Stomach smooth muscle (tissue), 2 donors: ENCODE results near the gene SULF2.

ENCODE experiments used
- H3K27ac ChIP-seq: one replicate; pipeline ENCODE4 v1.7.0; 2013; ENCODE audit warnings: mild to moderate bottlenecking, low read length, inconsistent platforms
- H3K27me3 ChIP-seq, 2 donors: one replicate each; pipeline ENCODE4 v1.7.0; 2013; ENCODE audit warnings: low read length in 2 of 2; ENCODE audit not compliant: insufficient read depth in 2 of 2, control insufficient read depth in 1 of 2
- H3K36me3 ChIP-seq, 2 donors: one replicate each; pipeline ENCODE4 v1.7.0; 2013; ENCODE audit warnings: low read length in 2 of 2; ENCODE audit not compliant: control insufficient read depth in 2 of 2, insufficient read depth in 2 of 2
- H3K4me1 ChIP-seq: one replicate; pipeline ENCODE4 v1.7.0; 2013; ENCODE audit warnings: low read length; ENCODE audit not compliant: control insufficient read depth, insufficient read depth
- H3K4me3 ChIP-seq, 2 donors: one replicate each; pipeline ENCODE4 v1.7.0; 2013; ENCODE audit warnings: low read length in 2 of 2
- H3K9ac ChIP-seq, 2 donors: one replicate each; pipeline ENCODE4 v1.7.0; 2013; ENCODE audit warnings: low read length in 2 of 2, mild to moderate bottlenecking in 1 of 2
- H3K9me3 ChIP-seq, 2 donors: one replicate each; pipeline ENCODE4 v1.7.0; 2013; ENCODE audit warnings: low read length in 2 of 2; ENCODE audit not compliant: control insufficient read depth in 2 of 2
- donor health status: healthy.
- donor health status: Pancreatic carcinoma.

Gene SULF2

GRCh38 chr20:47694021-47694818 lies 91.1 kb downstream of the SULF2 start:
- H3K4me3 ChIP-seq: no peak overlapping the region
- no peak overlapping the region for H3K27ac ChIP-seq
- H3K9ac ChIP-seq: no peak overlapping the region
- no peaks in the 10 kb centered on the region for H3K27me3 ChIP-seq
- peaks cover 11 to 15% of the 10 kb centered on the region in 2 donors for H3K9me3 ChIP-seq
- peaks cover 4% of the 10 kb centered on the region for H3K4me1 ChIP-seq
- H3K36me3 ChIP-seq: peaks cover 6 to 11% of the 10 kb centered on the region in 2 donors

DNA sequence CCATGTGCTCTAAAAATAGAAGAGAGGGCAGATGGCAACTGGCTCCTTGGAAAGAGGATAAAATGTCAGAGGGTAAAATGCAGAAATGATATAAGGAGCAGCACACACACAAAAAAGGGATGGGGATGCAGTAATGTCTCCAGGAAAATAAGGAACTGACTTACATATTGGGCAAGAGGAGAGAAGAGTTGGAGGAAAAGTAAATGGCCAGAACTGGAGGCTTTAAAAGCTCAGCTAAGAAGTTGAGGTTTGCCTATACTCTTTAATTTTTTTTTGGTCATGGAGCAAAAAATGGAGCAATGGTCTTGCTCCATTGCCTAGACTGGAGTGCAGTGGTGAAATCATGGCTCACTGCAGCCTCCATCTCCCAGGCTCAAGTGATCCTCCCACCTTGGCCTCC lies 93.7 kb downstream of the SULF2 start:
- H3K27me3 ChIP-seq: no peaks in the 10 kb centered on the region
- peaks cover 10% of the 10 kb centered on the region for H3K4me1 ChIP-seq
- peaks cover 4 to 15% of the 10 kb centered on the region in 2 donors for H3K36me3 ChIP-seq
- peaks cover 11 to 15% of the 10 kb centered on the region in 2 donors for H3K9me3 ChIP-seq
- no peak overlapping the region for H3K27ac ChIP-seq
- no peak overlapping the region for H3K9ac ChIP-seq
- no peak overlapping the region for H3K4me3 ChIP-seq

- Histone ChIP-seq H3K9me3 (peaks cover 11 to 15% of the 10 kb centered on the region in 2 donors), H3K36me3 (peaks cover 4 to 15% of the 10 kb centered on the region in 2 donors), H3K27ac (no peak overlapping the region), H3K4me3 (no peak overlapping the region), H3K9ac (no peak overlapping the region), H3K27me3 (no peaks in the 10 kb centered on the region), H3K4me1 (peaks cover 11% of the 10 kb centered on the region)
These were observed 95.5 kb downstream of the SULF2 start for GRCh38 chr20:47689731-47690130.

- H3K4me1 ChIP-seq: peaks cover 10% of the 10 kb centered on the region
- peaks cover 11 to 15% of the 10 kb centered on the region in 2 donors for H3K9me3 ChIP-seq
- no peak overlapping the region for H3K4me3 ChIP-seq
- H3K27ac ChIP-seq: no peak overlapping the region
- H3K27me3 ChIP-seq: no peaks in the 10 kb centered on the region
- peaks cover 4 to 15% of the 10 kb centered on the region in 2 donors for H3K36me3 ChIP-seq
- H3K9ac ChIP-seq: no peak overlapping the region
These were observed 96.6 kb downstream of the SULF2 start for GRCh38 chr20:47688385-47689381.

DNA sequence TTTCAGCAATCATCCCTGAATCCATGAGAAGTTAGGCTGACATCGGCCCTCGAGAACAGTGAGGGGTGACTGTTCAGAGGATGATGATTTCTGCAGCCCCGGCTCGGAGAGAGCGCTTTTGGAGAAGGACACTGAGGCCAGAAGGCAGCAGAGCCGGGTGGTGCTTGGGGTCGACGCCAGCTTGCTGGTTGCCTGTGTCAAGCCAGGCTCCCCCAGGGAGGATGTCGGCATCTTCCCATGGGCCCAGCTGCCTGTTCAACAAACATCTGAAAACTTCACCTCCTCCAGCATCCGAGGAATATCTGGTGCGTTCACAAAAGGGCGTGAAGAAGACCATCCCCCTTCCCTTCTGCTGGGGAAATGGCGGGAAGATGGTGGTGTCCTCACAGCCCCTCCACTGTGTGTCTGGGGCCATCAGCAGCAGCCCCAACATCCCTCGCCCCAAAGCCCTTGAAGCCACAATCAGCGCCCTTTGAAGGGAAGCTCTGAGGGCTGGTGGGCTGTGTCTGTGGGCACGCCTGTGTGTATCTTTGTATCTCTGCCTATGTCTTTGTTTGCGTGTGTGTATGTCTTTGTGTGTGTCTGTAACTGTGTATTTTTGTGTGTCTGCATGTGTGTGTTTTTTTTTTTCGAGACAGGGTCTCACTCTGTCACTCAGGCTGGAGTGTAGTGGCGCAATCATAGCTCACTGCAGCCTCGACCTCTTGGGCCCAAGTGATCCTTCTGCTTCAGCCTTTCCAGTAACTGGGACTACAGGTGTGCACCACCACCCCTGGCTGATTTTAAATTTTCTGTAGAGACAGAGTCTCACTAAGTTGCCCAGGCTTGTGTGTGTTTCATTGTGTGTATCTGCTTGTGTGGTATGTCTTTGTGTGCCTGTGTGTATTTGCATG lies 97.9 kb downstream of the SULF2 start:
- Histone ChIP-seq H3K9ac (no peak overlapping the region), H3K9me3 (peaks cover 8 to 15% of the 10 kb centered on the region in 2 donors), H3K27ac (no peak overlapping the region), H3K4me1 (peaks cover 13% of the 10 kb centered on the region), H3K4me3 (no peak overlapping the region), H3K27me3 (no peaks in the 10 kb centered on the region), H3K36me3 (peaks cover 10 to 19% of the 10 kb centered on the region in 2 donors)

GRCh38 chr20:47686545-47686944 lies 98.7 kb downstream of the SULF2 start:
- H3K4me3 ChIP-seq: no peak overlapping the region
- peak overlapping the region in 1 of 2 donors; percentile 41 for H3K9ac ChIP-seq
- H3K36me3 ChIP-seq: peaks cover 10 to 19% of the 10 kb centered on the region in 2 donors
- peaks cover 13% of the 10 kb centered on the region for H3K4me1 ChIP-seq
- no peaks in the 10 kb centered on the region for H3K27me3 ChIP-seq
- peaks cover 2 to 8% of the 10 kb centered on the region in 2 donors for H3K9me3 ChIP-seq
- H3K27ac ChIP-seq: no peak overlapping the region

DNA sequence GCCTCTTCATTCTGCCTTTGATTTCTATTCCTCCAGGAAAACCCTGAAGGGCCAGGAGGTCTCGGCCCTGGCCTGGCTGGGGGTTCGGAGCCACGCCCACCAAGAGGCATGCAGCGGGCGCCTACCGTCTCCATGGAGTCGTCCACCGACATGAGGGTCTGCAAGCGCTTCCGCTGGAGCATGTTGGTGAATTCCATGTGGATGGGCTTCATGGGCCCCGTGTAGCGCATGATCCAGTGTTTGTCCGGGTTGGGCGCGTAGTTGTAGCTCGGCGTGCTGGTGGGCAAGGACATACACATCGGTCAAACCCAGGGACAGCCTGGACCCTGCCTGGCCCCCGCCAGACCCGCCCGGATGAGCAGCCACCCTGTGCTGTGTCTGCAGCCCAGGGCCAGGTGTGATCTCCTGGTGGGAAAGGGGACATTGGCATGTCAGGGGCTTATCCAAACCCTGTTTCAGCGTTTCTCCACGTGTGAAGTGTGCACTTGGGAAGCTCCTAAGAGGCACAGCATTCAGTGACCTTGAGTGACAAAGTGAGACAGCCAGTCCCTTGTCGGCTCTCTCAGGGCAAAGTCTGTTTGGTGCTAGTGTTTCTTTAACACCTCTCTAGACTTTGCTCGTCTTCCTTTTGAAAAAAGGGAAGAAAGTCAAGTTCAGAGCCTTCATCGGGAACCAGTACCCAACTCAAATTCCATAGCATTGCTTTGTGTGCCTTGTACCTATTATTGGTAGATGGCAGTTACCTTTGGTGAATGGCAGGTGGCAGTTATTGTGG lies 100.8 kb downstream of the SULF2 start:
- Histone ChIP-seq H3K9me3 (no peaks in the 10 kb centered on the region), H3K9ac (no peak overlapping the region), H3K27me3 (no peaks in the 10 kb centered on the region), H3K4me1 (peaks cover 13% of the 10 kb centered on the region), H3K4me3 (no peak overlapping the region), H3K36me3 (peaks cover 10 to 17% of the 10 kb centered on the region in 2 donors), H3K27ac (no peak overlapping the region)

- Histone ChIP-seq H3K36me3 (peaks cover 6 to 10% of the 10 kb centered on the region in 2 donors), H3K27ac (no peak overlapping the region), H3K9ac (no peak overlapping the region), H3K27me3 (no peaks in the 10 kb centered on the region), H3K9me3 (no peaks in the 10 kb centered on the region), H3K4me3 (no peak overlapping the region), H3K4me1 (peaks cover 18% of the 10 kb centered on the region)
These were observed 102.4 kb downstream of the SULF2 start for GRCh38 chr20:47682916-47683315.

- Histone ChIP-seq H3K4me3 (no peak overlapping the region), H3K36me3 (peaks cover 6 to 14% of the 10 kb centered on the region in 2 donors), H3K27me3 (no peaks in the 10 kb centered on the region), H3K9me3 (no peaks in the 10 kb centered on the region), H3K27ac (no peak overlapping the region), H3K4me1 (peaks cover 19% of the 10 kb centered on the region), H3K9ac (no peak overlapping the region)
These were observed 103.1 kb downstream of the SULF2 start for GRCh38 chr20:47682028-47682783.
